ENCODE results near the gene TBATA. TPM values are rescaled to one million over a fixed set of nuclear protein-coding genes. Genes with fewer than 3 reads are reported as not detected.

Gene TBATA
- total RNA-seq, 1 experiment from 2014 or later, result not detected

DNA sequence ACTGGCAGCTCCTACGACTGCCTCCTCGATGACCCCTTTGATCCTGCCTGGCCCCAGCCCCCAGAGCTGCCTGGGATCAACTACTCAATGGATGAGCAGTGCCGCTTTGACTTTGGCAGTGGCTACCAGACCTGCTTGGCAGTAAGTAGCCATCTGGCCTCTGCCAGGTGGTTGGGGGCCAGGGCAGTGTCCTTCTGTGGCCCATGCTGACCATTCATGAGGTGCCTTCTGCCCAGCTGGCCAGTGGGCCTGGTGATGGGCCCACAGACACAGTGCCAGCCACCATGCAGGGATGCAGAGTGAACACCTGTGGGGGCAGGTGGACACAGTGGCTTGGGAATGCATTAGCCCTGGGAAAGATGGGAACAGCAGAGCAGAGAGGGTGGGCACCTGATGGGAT, 50.0 kb downstream of the TBATA start:
- H3K4me3 ChIP-seq (ENCODE audit: low read length), result no peak overlapping the region
- no peaks in the 10 kb centered on the region for H3K4me1 ChIP-seq (ENCODE audit: insufficient read depth, low read length)
- no peak overlapping the region for H2AFZ ChIP-seq (ENCODE audit: low read length)
- no TSS peak for BruUV-seq (replicated peaks)
- H3K36me3 ChIP-seq (ENCODE audit: low read depth, low read length), result no peaks in the 10 kb centered on the region
- CTCF ChIA-PET, result no interaction called here
- H3K9me2 ChIP-seq (replicated peaks; ENCODE audit: low read length), result no peaks in the 10 kb centered on the region
- TF ChIP-seq EZH2 (IDR thresholded peaks at IDR 0.05; ENCODE audit: low read length, unreplicated experiment) (no peak), EZH2phosphoT487 (IDR thresholded peaks at IDR 0.05; ENCODE audit: borderline replicate concordance, low read length) (no peak)
- TF ChIP-seq, protein P1, sequence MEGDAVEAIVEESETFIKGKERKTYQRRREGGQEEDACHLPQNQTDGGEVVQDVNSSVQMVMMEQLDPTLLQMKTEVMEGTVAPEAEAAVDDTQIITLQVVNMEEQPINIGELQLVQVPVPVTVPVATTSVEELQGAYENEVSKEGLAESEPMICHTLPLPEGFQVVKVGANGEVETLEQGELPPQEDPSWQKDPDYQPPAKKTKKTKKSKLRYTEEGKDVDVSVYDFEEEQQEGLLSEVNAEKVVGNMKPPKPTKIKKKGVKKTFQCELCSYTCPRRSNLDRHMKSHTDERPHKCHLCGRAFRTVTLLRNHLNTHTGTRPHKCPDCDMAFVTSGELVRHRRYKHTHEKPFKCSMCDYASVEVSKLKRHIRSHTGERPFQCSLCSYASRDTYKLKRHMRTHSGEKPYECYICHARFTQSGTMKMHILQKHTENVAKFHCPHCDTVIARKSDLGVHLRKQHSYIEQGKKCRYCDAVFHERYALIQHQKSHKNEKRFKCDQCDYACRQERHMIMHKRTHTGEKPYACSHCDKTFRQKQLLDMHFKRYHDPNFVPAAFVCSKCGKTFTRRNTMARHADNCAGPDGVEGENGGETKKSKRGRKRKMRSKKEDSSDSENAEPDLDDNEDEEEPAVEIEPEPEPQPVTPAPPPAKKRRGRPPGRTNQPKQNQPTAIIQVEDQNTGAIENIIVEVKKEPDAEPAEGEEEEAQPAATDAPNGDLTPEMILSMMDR (conservative IDR thresholded peaks at IDR 0.05; ENCODE audit: low read depth, low read length), result no peak
- no peaks in the 10 kb centered on the region for H3F3A ChIP-seq (ENCODE audit: low read length, unreplicated experiment)
- no peaks in the 10 kb centered on the region for H3K27me3 ChIP-seq (ENCODE audit: low read length)
- intact Hi-C loops (cut with micrococcal nuclease), result no loop called here
- H3K79me2 ChIP-seq (ENCODE audit: low read length), result no peaks in the 10 kb centered on the region
- ATAC-seq, result no peak
- H3K27ac ChIP-seq (ENCODE audit: low read length), result no peak overlapping the region
- H3K9ac ChIP-seq (ENCODE audit: low read length), result no peak overlapping the region
- no peaks in the 10 kb centered on the region for H4K20me1 ChIP-seq (ENCODE audit: low read length)
- POLR2A ChIA-PET (ENCODE audit: unreplicated experiment), result no interaction called here
- H3K9me3 ChIP-seq (ENCODE audit: low read length), result no peaks in the 10 kb centered on the region
- no peak overlapping the region for H3K4me2 ChIP-seq (ENCODE audit: low read length)
- DNase-seq, result no peak

DNA sequence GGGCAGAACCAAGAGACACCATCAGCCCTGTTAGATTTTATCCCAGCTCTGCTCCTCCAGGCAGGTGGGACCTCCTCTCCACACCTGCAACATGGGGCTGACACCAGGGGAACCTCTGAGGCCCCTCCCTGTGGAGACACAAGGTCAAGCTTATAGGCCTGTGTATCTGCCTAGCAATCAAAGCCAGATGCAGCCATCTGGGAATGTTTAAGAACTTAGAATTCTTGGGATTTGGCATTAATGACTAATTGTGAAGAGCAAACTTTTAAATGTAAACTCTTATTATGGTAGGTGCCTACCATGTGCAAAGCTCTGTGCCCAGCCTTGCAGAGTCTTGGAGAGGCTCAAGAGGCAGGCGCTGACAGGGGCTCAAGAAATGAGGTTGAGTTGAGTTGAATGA, 52.1 kb downstream of the TBATA start:
- Histone ChIP-seq H3K27me3 (ENCODE audit: low read length) (no peaks in the 10 kb centered on the region), H3K9ac (ENCODE audit: low read length) (no peak overlapping the region), H3K27ac (ENCODE audit: low read length) (no peak overlapping the region), H3K4me2 (ENCODE audit: low read length) (no peak overlapping the region), H3K79me2 (ENCODE audit: low read length) (no peaks in the 10 kb centered on the region), H3K36me3 (ENCODE audit: low read depth, low read length) (no peaks in the 10 kb centered on the region), H2AFZ (ENCODE audit: low read length) (no peak overlapping the region), H3K9me3 (ENCODE audit: low read length) (no peaks in the 10 kb centered on the region), H3K4me1 (ENCODE audit: insufficient read depth, low read length) (no peaks in the 10 kb centered on the region), H3K9me2 (replicated peaks; ENCODE audit: low read length) (no peaks in the 10 kb centered on the region), H4K20me1 (ENCODE audit: low read length) (no peaks in the 10 kb centered on the region), H3F3A (ENCODE audit: low read length, unreplicated experiment) (no peaks in the 10 kb centered on the region), H3K4me3 (ENCODE audit: low read length) (no peak overlapping the region)
- TF ChIP-seq EZH2 (IDR thresholded peaks at IDR 0.05; ENCODE audit: low read length, unreplicated experiment), result no peak
- TF ChIP-seq EZH2phosphoT487 (IDR thresholded peaks at IDR 0.05; ENCODE audit: borderline replicate concordance, low read length), result no peak
- TF ChIP-seq, protein P1 (conservative IDR thresholded peaks at IDR 0.05; ENCODE audit: low read depth, low read length), result no peak
- no TSS peak for BruUV-seq (replicated peaks)
- intact Hi-C loops (cut with micrococcal nuclease), result no loop called here
- POLR2A ChIA-PET (ENCODE audit: unreplicated experiment), result no interaction called here
- CTCF ChIA-PET, result no interaction called here
- DNase-seq, result no peak
- ATAC-seq, result no peak

DNA sequence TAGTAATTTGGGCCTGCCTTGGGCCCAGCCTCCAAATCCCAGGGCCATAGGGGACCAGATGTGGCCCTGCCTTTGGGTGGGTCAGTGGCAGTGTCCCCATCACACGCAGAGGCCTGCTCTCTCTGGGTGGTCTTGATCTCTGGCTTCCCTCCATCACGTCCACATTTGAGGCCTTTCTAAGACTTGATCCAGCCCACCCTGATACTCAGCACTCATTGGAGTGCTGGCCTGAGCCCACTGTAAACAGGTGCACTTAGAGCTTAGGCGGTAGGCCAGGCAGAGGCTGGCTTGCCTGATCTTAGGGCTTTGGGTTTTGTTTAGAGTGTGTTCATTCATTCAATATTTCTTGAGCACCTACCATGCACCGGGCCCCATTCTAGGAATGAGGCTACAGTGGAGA, 52.6 kb downstream of the TBATA start:
- TF ChIP-seq, protein P1 (conservative IDR thresholded peaks at IDR 0.05; ENCODE audit: low read depth, low read length), result no peak
- no peak for TF ChIP-seq EZH2 (IDR thresholded peaks at IDR 0.05; ENCODE audit: low read length, unreplicated experiment)
- no peak for TF ChIP-seq EZH2phosphoT487 (IDR thresholded peaks at IDR 0.05; ENCODE audit: borderline replicate concordance, low read length)
- H3K79me2 ChIP-seq (ENCODE audit: low read length), result no peaks in the 10 kb centered on the region
- no peak overlapping the region for H3K4me3 ChIP-seq (ENCODE audit: low read length)
- intact Hi-C loops (cut with micrococcal nuclease), result no loop called here
- H3K36me3 ChIP-seq (ENCODE audit: low read depth, low read length), result no peaks in the 10 kb centered on the region
- POLR2A ChIA-PET (ENCODE audit: unreplicated experiment), result no interaction called here
- no peak overlapping the region for H3K9ac ChIP-seq (ENCODE audit: low read length)
- H3K9me2 ChIP-seq (replicated peaks; ENCODE audit: low read length), result no peaks in the 10 kb centered on the region
- CTCF ChIA-PET, result no interaction called here
- no peak overlapping the region for H2AFZ ChIP-seq (ENCODE audit: low read length)
- ATAC-seq, result no peak
- H3K27me3 ChIP-seq (ENCODE audit: low read length), result no peaks in the 10 kb centered on the region
- no peaks in the 10 kb centered on the region for H4K20me1 ChIP-seq (ENCODE audit: low read length)
- H3K9me3 ChIP-seq (ENCODE audit: low read length), result no peaks in the 10 kb centered on the region
- BruUV-seq (replicated peaks), result no TSS peak
- H3F3A ChIP-seq (ENCODE audit: low read length, unreplicated experiment), result no peaks in the 10 kb centered on the region
- H3K4me2 ChIP-seq (ENCODE audit: low read length), result no peak overlapping the region
- no peak for DNase-seq
- no peaks in the 10 kb centered on the region for H3K4me1 ChIP-seq (ENCODE audit: insufficient read depth, low read length)
- no peak overlapping the region for H3K27ac ChIP-seq (ENCODE audit: low read length)

All from PC-3 (cell line).